COLO829 (cell line): Measurements from ENCODE around the gene EMID1.

ENCODE experiments used
- DNase-seq: peaks from one replicate; pipeline ENCODE4 v3.0.0; 2012; ENCODE audit warnings: low spot score

The EMID1 gene

DNA sequence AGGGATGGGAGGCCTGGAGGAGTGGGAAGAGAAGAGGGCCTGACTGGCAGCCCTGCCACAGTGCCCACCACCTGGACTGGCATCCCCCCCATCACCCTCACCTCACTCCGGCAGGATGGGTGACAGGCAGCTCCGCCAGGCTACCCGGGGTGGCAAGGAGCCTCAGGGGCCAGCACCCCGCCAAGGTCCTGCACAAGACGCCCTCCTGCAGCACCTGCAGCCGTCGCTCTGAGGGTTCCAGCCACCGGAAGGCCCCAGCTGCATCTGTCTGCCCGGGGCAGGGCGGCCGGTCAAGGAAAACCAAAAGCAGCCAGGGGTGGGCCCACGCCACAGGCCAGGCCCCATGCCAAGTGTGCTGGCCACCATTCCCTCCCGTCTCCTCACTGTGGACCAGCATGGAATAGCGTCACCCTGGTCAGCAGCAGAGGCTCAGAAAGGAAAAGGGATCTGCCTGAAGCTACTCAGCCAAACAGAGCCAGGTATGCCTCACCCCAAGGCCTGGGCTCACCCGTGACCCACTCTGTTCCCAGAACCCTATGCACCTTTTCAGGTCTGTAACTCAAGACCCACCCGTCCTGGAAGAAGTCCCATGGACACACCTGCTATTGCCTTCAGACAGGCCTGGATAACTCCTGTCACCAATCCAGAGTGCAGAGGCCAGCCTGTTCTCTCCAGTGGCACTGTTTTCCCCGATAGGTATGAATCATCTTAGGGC lies 55.1 kb downstream of the EMID1 start:
- no peak for DNase-seq

DNA sequence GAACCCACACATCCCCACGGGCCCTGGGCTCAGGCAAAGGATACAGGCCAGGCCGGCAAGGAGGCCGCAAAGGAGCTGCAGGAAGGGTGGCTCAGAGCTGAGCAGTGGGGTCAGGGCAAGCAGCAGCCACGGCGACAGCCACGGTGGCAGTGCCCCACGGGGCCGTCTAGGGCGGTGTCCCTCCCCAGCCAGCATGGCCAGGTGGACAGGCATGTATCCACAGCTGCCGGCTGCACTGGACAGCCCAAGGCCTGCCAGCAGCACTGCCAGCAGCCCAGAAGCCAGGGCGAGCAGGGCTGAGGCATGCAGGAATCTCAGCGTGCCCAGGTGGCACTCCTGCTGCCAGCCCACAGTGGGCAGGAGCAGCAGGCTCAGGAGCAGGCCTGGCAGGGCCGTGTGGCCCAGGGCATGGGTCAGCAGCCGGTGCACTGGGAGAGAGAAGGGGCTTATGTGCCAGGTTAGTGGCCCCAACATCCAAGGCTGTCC lies 58.1 kb downstream of the EMID1 start:
- DNase-seq, result no peak

GRCh38 chr22:29265305-29265704 lies 59.6 kb downstream of the EMID1 start:
- DNase-seq, result no peak

DNA sequence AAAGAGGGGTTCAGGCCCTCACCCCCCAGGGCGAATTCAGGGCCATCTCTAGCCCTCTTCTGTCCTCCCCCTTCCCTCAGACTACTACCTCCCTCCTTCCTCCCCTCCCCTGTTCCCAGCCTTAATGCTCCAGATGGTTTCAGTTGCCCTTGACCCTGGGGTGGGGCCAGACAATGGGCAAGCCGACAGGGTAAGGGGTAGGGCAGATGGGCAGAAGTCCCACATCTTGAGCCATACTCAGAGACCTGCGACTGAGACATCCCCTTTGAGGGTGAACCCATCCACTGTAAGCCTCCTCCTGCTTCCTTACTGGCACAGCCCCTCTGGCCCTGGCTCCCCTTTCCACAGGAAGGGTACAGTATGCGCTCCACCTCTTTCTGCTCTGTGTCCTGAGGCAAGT lies 60.2 kb downstream of the EMID1 start:
- DNase-seq, result no peak

- peak; percentile 33 for DNase-seq
These were observed 61.1 kb downstream of the EMID1 start for GRCh38 chr22:29266564-29267461.

DNA sequence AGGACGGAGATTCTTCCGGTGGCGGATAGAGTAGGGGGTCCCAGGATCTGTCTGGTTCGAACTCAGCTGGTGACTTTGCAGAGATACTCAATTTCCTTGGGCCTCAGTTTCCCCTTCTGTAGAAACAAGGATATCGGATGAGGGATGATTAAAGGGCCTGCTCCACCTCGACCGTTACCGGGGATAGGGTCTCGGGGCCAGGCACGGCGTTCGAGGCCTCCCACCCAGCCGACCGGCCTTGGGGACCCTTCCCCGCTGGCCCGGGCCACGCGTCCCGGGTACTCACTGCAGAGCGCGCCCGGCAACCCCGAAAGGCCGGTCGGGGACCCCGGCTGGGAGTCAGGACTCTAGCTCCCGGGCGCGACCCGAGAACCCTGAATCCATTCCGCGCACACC lies 61.8 kb downstream of the EMID1 start:
- peak; percentile 22 for DNase-seq

DNA sequence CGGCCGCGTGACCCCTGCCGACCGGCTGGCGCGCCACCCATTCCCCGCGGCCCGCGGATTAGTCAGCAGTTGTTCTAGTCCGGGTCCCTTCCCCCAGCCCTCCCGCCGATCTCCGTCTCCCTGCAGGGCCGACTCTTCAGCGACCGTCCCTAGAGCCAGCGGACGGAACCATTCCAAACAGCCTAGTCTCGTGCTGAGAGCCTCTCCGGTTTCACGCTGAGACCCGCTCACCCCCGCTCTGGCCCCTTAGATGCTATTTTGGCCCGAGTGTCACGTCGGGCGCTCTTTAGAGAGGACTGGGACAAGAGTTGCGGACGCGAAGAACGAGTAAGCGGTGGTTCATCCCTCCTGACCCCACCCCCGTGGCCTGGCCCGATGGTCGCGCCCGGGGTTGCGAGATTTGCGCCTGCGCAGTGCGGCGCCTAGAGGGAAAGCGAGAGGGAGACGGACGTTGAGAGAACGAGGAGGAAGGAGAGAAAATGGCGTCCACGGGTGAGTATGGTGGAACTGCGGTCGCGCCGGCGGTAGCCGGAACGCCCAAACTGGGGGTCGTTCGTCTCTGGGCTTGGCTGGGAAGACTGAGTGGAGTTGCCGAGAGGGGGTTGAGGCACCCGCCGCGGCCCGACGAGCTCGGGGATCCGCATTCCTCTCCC lies 62.3 kb downstream of the EMID1 start, which contains the start of the genes EWSR1 and RHBDD3:
Gene EWSR1, plus strand, starts transcription at position 411 of the 653 bp plus-strand sequence. Its CDS starts 69 bp downstream, at position 480.
Gene RHBDD3, minus strand, starts transcription at position 124 of the 653 bp plus-strand sequence. CDS start 2,355 bp downstream, outside the sequence.
- DNase-seq, result peak; percentile 99

DNA sequence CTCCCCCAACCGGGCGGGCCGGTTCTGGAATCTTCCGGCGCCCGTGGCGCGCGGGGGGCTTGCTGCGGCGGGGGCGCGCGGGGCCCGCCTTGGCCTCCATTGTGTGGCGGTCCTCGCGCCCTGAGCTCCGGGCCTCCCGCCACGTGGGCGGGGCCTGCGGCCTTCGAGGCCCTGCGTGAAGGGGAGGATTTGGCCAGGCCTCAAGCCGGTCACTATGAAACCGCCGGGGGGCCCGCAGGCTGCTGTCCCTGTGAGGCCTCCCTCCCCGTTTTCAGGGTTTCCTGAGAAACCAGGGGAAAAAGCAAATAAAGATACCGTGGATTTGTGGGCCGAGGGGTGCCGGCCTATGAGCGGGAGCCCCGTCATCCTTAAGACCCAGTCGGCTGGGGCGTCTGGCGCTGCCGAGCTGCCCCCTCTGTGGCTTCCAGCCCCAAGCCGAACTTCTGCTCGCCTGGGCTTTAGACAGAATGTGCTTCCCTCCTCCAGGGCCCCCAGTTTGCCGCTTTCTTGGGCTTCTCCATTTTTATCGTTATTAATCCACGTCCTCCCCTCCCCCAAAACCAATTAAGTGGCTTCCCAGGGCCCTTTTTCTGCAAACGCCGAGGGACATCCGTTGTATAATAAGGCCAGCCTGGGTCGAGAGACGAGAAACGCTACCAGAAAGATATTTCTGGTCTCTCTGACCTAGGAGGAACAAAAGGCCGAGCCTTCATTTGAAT lies 63.0 kb downstream of the EMID1 start:
- DNase-seq, result peak; percentile 40

GRCh38 chr22:29269230-29269604 lies 63.5 kb downstream of the EMID1 start:
- DNase-seq, result no peak

DNA sequence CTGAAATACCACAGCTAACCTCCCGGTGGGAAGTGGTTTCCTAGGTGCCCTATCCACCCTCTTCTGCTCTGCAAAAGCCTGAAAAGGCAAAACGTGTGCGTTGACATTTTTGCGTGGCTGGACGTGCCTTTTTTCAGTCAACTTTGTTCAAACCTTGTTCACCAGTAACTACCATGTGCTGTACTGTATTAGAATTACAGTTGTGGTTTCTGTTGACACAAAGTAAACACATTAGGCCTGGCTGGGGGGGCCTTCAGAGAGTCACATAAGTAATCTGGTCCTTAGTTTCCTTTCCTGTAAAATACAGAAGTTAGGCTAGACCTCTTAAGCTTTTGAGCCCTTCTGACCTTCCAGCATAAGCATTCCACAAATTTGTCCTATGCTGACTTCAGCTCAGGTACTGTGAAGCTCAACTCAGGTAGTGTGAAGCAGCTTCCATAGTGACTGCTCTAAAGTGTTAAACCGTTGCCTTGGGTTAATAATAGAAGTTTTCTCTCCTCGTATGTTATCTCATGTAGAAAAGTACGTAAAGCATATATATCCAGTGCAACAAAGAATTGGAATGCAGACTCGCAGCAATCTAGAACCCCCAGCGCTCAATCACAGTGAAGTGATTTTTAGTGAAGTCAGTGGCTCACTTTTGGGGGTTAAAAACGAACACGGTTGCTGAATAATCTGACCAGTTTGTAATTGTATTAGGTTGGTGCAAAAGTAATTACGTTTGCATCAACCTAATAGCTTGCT lies 64.2 kb downstream of the EMID1 start:
- DNase-seq, result no peak

- DNase-seq, result no peak
These were observed 65.0 kb downstream of the EMID1 start for GRCh38 chr22:29270475-29271271.

GRCh38 chr22:29272624-29273023 lies 66.9 kb downstream of the EMID1 start:
- no peak for DNase-seq

- no peak for DNase-seq
These were observed 69.5 kb downstream of the EMID1 start for GRCh38 chr22:29275167-29275566.

DNA sequence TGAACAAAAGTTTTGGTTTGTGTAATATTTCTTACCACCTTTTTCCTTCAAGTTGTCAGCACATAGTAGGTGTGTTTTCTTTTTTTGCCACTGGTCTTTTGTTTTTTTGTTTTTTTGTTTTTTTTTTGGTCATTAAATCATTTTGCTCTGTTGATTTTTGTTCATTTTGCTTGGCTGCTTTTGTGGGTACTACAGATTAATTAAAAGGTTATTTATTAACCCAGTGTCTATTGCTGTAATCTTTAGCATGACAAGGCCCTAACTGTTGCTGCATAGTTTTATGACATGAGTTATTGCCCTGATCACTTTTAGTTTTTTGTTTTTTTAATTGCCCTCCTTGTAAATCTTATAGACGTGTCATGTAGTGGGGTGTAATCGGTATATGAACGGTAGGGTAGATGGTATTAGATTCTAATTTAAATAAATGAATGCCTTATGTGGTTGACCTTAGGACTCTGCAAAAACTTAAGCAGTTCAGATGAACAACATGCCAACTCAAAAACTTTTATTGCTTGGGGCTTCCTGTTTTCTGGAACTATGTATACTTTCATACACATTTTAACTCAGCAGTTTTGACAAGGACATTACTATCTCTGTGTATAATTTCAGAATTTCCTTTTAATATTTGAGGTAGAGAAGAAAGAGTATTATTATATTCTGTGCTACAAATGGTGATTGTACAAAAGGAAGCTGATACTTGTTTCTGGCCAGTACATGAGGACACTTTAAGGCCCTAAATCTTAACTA lies 70.3 kb downstream of the EMID1 start:
- DNase-seq, result peak; percentile 54

DNA sequence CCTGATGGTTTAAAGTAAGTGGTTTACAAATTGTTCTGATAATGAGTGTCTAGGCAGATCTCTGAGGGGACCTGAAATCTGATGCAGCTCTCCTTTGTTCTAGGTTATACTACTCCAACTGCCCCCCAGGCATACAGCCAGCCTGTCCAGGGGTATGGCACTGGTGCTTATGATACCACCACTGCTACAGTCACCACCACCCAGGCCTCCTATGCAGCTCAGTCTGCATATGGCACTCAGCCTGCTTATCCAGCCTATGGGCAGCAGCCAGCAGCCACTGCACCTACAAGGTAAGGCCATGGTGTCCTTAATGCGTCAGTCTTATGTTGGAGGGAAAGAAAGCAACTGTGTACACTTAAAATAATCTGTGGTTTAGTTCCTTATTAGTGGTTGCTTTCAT lies 72.2 kb downstream of the EMID1 start:
- no peak for DNase-seq

GRCh38 chr22:29284196-29284595 lies 78.5 kb downstream of the EMID1 start:
- no peak for DNase-seq

GRCh38 chr22:29288837-29289236 lies 83.1 kb downstream of the EMID1 start:
- no peak for DNase-seq

DNA sequence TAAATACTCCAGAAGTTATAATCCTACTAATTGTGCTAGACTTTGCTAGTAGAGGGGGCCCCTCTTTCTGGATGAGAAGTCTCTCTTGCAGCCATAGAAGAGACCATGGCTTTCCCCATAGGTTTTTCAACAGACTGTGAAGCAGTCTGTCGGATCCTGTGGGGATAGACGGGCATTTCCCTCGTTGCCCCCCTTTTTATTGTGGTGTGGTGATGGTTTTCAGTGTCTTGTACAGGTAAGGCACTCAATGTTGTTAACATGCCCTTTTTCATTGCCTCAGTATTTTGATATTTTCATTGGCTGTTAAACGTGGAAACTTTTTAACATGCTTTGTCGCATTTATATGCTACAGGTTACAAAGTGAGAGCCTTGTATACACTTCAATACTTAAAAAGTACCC lies 84.4 kb downstream of the EMID1 start:
- no peak for DNase-seq

DNA sequence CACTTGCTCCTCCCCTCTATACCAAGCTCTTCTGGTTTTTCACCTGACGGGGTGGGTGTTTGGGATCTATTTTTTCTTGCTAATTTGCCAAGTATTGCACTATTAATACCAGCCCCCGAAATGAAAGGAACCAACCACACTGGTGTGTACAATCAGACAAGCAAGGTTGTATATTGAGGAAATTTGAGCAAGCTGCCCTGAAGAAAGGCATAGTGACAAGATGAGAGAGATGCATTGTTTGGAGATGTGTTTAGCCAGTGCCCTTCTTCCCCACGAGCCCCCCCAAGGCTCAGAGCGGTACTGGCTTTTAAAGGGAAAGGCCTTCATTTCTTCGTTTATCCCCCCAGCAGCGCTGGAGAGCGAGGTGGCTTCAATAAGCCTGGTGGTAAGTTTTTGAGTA lies 85.5 kb downstream of the EMID1 start:
- DNase-seq, result no peak
